GM12878 (cell line): ENCODE results near the gene NPIPB9. TPM values are rescaled to one million over a fixed set of nuclear protein-coding genes. Genes with fewer than 3 reads are reported as not detected.
"Not testable (repeated sequence)": the region's sequence is repeated elsewhere in the genome, so short reads cannot be mapped to it uniquely, and the experiment has no call there.

ENCODE experiments used
- ATAC-seq: fragments of 200-7000 bp; cut with Tn5 transposase; 3 replicates; pipeline ENCODE4 v1.9.1; 2020; ENCODE audit warnings: mild to moderate bottlenecking, moderate library complexity
- BruUV-seq: library from RNA; stranded (reverse); fragments of 400-500 nt; replicated peaks from 2 replicates; lab custom pipeline; 2021; lab: Mats Ljungman, UMichigan
- CTCF ChIA-PET: fragments of 300-600 bp; sonication (Branson Sonifier 250); formaldehyde crosslinking; extraction: SDS; loops from one replicate; lab custom pipeline; 2021; ENCODE audit warnings: inconsistent platforms; lab: Yijun Ruan, JAX
- POLR2A ChIA-PET: fragments of 350-600 bp; formaldehyde crosslinking; extraction: SDS; loops from one replicate; lab custom pipeline; 2021; ENCODE audit warnings: inconsistent platforms; lab: Charles Lee
- RAD21 ChIA-PET: fragments of 300-600 bp; sonication (Branson Sonifier 250); formaldehyde crosslinking; loops from one replicate; lab custom pipeline; 2023; ENCODE audit warnings: antibody characterized with exemption; ENCODE audit not compliant: unreplicated experiment; lab: Charles Lee
- SMC1A ChIA-PET: fragments of 300-600 bp; sonication (Branson Sonifier 250); formaldehyde crosslinking; loops from one replicate; lab custom pipeline; 2023; ENCODE audit not compliant: unreplicated experiment, uncharacterized antibody; lab: Charles Lee
- DNase-seq: peaks from one replicate; pipeline ENCODE4 v3.0.0-alpha.2; 2011; ENCODE audit warnings: low read depth, low spot score
- FAIRE-seq: peaks from 3 replicates; lab custom pipeline; 2011; peaks lifted over from hg19 to GRCh38; lab: Jason Lieb, UNC
- H2AFZ ChIP-seq: 2 replicates; pipeline ENCODE4 v1.6.0; 2011; ENCODE audit warnings: low read depth, low read length, control low read depth; ENCODE audit not compliant: control insufficient read depth
- H3K27ac ChIP-seq: 2 replicates; pipeline ENCODE4 v1.5.1; 2011; ENCODE audit warnings: control low read depth; ENCODE audit not compliant: control insufficient read depth, insufficient read depth
- H3K27me3 ChIP-seq, 2 experiments: replicated peaks in 1 of 2; 2 replicates each; pipeline versions ENCODE4 v1.6.0 to v1.6.1; 2011; ENCODE audit warnings: low read length in 1 of 2; ENCODE audit not compliant: control insufficient read depth in 2 of 2, insufficient read depth in 2 of 2
- H3K36me3 ChIP-seq, 2 experiments: 2 replicates each; pipeline ENCODE4 v1.5.1; 2011; ENCODE audit warnings: low read length in 1 of 2; ENCODE audit not compliant: control insufficient read depth in 2 of 2, insufficient read depth in 2 of 2
- H3K4me1 ChIP-seq: 2 replicates; pipeline ENCODE4 v1.6.1; 2011; ENCODE audit warnings: mild to moderate bottlenecking, low read length, moderate library complexity, mixed read lengths; ENCODE audit not compliant: control insufficient read depth, insufficient read depth
- H3K4me2 ChIP-seq: 2 replicates; pipeline ENCODE4 v1.6.0; 2011; ENCODE audit warnings: control low read depth; ENCODE audit not compliant: control insufficient read depth, insufficient read depth
- H3K4me3 ChIP-seq: fragments of 200-600 bp; sonication (generic); 2 replicates; pipeline ENCODE4 v1.5.1; 2016
- H3K79me2 ChIP-seq: 2 replicates; pipeline ENCODE4 v1.6.0; 2011; ENCODE audit warnings: low read length; ENCODE audit not compliant: control insufficient read depth, insufficient read depth
- H3K9ac ChIP-seq: 2 replicates; pipeline ENCODE4 v1.8.0; 2011; ENCODE audit warnings: low read length, control low read depth, mixed read lengths; ENCODE audit not compliant: control insufficient read depth, insufficient read depth
- H3K9me3 ChIP-seq: replicated peaks from 3 replicates; pipeline ENCODE4 v1.5.1; 2011; ENCODE audit warnings: mild to moderate bottlenecking, low read length; ENCODE audit not compliant: control insufficient read depth, insufficient read depth
- H4K20me1 ChIP-seq: 2 replicates; pipeline ENCODE4 v1.6.0; 2011; ENCODE audit not compliant: control insufficient read depth, insufficient read depth
- RAD21 ChIP-seq: IDR thresholded peaks from 2 replicates; pipeline ENCODE4 v1.6.1; 2011; ENCODE audit warnings: mild to moderate bottlenecking, low read depth, low read length, moderate library complexity; ENCODE audit not compliant: insufficient read depth
- SMC3 ChIP-seq: IDR thresholded peaks from 2 replicates; pipeline ENCODE4 v1.6.1; 2011; ENCODE audit warnings: low read length, improper control_type of control experiment, borderline replicate concordance
- WGBS: methylation state at CpG from one replicate; pipeline ENCODE4 v1.1.6; 2016; ENCODE audit warnings: low lambda C conversion rate; ENCODE audit not compliant: insufficient replicate concordance, insufficient coverage; ENCODE audit errors: missing lambda C conversion rate; 5-methylcytosine and 5-hydroxymethylcytosine counted together
- in situ Hi-C: fragments of 300-500 bp; cut with MboI; formaldehyde crosslinking; loops from 9 replicates; pipeline ENCODE4 v1.14.3; 2018; ENCODE audit warnings: mixed read lengths
- intact Hi-C: fragments of 100-400 bp; cut with micrococcal nuclease; formaldehyde crosslinking; loops from one replicate; pipeline ENCODE4 v1.14.2; 2022; ENCODE audit not compliant: unreplicated experiment
- polyA plus RNA-seq, 11 experiments: library from polyadenylated mRNA; depleted of rRNA in 4 of 11; unstranded in 6 of 11; stranded (reverse) in 5 of 11; fragments of >200 nt; fragmentation: Nextera tagmentation in 4 of 11; fragmentation: Illumina TruSeq in 1 of 11; extraction: Ambion mirVana in 4 of 11; extraction: Trizol in 1 of 11; gene quantifications; 1 replicate in 1 of 11; 2 replicates in 10 of 11; pipeline versions ENCODE4 v1.2.1 to v1.2.3, GENCODE V29; 2011 to 2016; ENCODE audit warnings: inconsistent platforms in 2 of 11, missing spikeins in 2 of 11, low read depth in 1 of 11
- total RNA-seq, 4 experiments: library from RNA; depleted of rRNA in 3 of 4; stranded (reverse); fragments of >200 nt in 3 of 4; fragmentation: Illumina TruSeq in 1 of 4; extraction: Trizol in 1 of 4; gene quantifications; 2 replicates each; pipeline versions ENCODE4 v1.2.1 to v1.2.3, GENCODE V29; 2013 to 2021
- TF ChIP-seq, protein P1 (sequence below), 3 experiments: IDR thresholded peaks in 2 of 3; conservative IDR thresholded peaks in 1 of 3; 2 replicates each; pipeline ENCODE4 v1.5.1; 2011; ENCODE audit warnings: low read depth in 3 of 3, low read length in 3 of 3, mild to moderate bottlenecking in 3 of 3, control low read depth in 2 of 3, moderate library complexity in 2 of 3, inconsistent platforms in 1 of 3, mixed read lengths in 1 of 3; ENCODE audit not compliant: control insufficient read depth in 2 of 3, insufficient read depth in 1 of 3; ENCODE audit errors: extremely low read depth in 1 of 3

NPIPB9 gene
- total and polyA plus RNA-seq, 10 of the 15 experiments (the other 5 are each of a cell fraction or from before 2014, with no cell fraction given) = 0.10 to 1.6 (median 0.61) TPM

- H3K36me3 ChIP-seq, CTCF ChIA-PET, intact Hi-C loops, H3K9me3 ChIP-seq, H3K4me2 ChIP-seq, RAD21 ChIA-PET, H4K20me1 ChIP-seq, H3K27me3 ChIP-seq, H3K79me2 ChIP-seq, ATAC-seq, H3K4me1 ChIP-seq, DNase-seq, in situ Hi-C loops, SMC1A ChIA-PET, H3K4me3 ChIP-seq, POLR2A ChIA-PET, H3K27ac ChIP-seq, FAIRE-seq, BruUV-seq, H3K9ac ChIP-seq, H2AFZ ChIP-seq: not testable (repeated sequence)
- WGBS = no CpG with 5 or more reads among the region's 4 CpGs
Observed at GRCh38 chr16:28782357-28782756, 30.8 kb downstream of the NPIPB9 start.

DNA sequence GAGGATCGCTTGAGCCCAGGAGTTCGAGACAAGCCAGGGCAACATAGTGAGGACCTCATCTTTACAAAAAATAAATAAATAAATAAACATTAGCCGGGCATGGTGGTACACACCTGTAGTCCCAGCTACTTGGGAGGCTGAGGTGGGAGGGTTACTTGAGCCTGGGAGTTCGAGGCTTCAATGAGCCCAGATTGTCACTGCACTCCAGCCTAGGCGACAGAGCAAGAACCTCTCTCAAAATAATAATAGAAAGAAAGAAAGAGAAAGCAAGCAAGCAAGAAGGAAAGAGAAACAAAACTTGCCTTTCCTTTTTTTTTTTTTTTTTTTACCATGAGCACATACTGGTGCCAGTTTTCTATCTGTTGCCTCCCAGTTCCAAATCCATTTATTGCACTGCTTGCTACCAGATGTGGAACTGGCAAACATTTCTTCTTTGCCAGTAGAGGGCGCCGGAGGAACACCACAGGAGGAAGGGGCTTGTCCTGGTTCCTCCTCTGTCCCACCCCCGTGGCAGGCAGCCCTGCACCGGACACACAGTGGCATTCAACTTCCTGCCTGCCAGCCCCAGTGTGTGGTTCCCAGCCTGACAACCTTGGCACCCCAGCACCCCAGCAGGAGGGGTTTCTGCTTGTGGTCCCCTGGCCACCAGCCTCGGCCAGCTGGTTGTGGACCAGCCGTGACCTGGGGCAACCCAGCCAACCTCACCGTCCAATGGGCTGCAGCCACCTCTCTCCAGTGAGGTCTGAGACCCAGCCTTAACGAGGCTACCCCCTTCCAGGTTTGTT, 50.8 kb downstream of the NPIPB9 start:
- H3K36me3 ChIP-seq, FAIRE-seq, POLR2A ChIA-PET, H2AFZ ChIP-seq, RAD21 ChIA-PET, H3K4me1 ChIP-seq, H3K27ac ChIP-seq, H3K27me3 ChIP-seq, DNase-seq, H4K20me1 ChIP-seq, H3K4me3 ChIP-seq, CTCF ChIA-PET: not testable (repeated sequence)
- ATAC-seq = peak; percentile 98
- peak; percentile 72 for TF ChIP-seq RAD21
- TF ChIP-seq, protein P1, sequence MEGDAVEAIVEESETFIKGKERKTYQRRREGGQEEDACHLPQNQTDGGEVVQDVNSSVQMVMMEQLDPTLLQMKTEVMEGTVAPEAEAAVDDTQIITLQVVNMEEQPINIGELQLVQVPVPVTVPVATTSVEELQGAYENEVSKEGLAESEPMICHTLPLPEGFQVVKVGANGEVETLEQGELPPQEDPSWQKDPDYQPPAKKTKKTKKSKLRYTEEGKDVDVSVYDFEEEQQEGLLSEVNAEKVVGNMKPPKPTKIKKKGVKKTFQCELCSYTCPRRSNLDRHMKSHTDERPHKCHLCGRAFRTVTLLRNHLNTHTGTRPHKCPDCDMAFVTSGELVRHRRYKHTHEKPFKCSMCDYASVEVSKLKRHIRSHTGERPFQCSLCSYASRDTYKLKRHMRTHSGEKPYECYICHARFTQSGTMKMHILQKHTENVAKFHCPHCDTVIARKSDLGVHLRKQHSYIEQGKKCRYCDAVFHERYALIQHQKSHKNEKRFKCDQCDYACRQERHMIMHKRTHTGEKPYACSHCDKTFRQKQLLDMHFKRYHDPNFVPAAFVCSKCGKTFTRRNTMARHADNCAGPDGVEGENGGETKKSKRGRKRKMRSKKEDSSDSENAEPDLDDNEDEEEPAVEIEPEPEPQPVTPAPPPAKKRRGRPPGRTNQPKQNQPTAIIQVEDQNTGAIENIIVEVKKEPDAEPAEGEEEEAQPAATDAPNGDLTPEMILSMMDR (IDR thresholded peaks at IDR 0.05 in 2 of 3, conservative IDR thresholded peaks at IDR 0.05 in 1 of 3; ENCODE audit: control insufficient read depth in 2 of 3, extremely low read depth in 1 of 3, insufficient read depth in 1 of 3, low read depth in 3 of 3, low read length in 3 of 3) = peak; percentile 37 to 44 (median 40); a peak in 5 of 6 replicates
- TF ChIP-seq SMC3 = peak; percentile 33; the same call in 1 of the 2 replicates
- TF ChIP-seq, all 136 proteins: peak for 3; not testable (repeated sequence) for 133
- H3K9me3 ChIP-seq, BruUV-seq, in situ Hi-C loops, H3K4me2 ChIP-seq, intact Hi-C loops, H3K79me2 ChIP-seq, H3K9ac ChIP-seq, SMC1A ChIA-PET: not testable (repeated sequence)
- WGBS = 57% methylated on average over 5 of the region's 13 CpGs

- H3K36me3 ChIP-seq, H3K27ac ChIP-seq, H3K9ac ChIP-seq, RAD21 ChIA-PET, CTCF ChIA-PET, SMC1A ChIA-PET, FAIRE-seq, H3K4me2 ChIP-seq, ATAC-seq, H3K27me3 ChIP-seq, intact Hi-C loops, DNase-seq, H3K9me3 ChIP-seq, H3K79me2 ChIP-seq, in situ Hi-C loops, BruUV-seq, H4K20me1 ChIP-seq, POLR2A ChIA-PET, H3K4me3 ChIP-seq, H3K4me1 ChIP-seq, H2AFZ ChIP-seq: not testable (repeated sequence)
- WGBS = no CpG with 5 or more reads among the region's 11 CpGs
Observed at GRCh38 chr16:28807445-28808120, 56.0 kb downstream of the NPIPB9 start.
